Adipose tissue (tissue), 3 donors: ENCODE measurements around the gene TCL1A. TPM values are rescaled to one million over a fixed set of nuclear protein-coding genes. Genes with fewer than 3 reads are reported as not detected.

Experiments used
- H3K27ac ChIP-seq: one replicate; pipeline ENCODE4 v1.5.1; 2013; ENCODE audit warnings: low read depth, low read length
- WGBS, 3 donors: extraction: QIAGEN DNeasy Blood & Tissue Kit; methylation state at CpG; one replicate each; pipeline ENCODE4 v1.1.7; 2013; 5-methylcytosine and 5-hydroxymethylcytosine counted together
- polyA plus RNA-seq, 3 donors: library from polyadenylated mRNA; stranded (reverse); fragments of 200-250 nt; gene quantifications; one replicate each; pipeline ENCODE4 v1.2.3, GENCODE V29; 2013
- donor health status: healthy with polysubstance abuse.
- donor health status: Bipolar disorder and iron deficiency.
- donor health status: healthy.

TCL1A gene
- polyA plus RNA-seq, 3 donors = 0.46 to 1.4 TPM; not detected in 1

GRCh38 chr14:95660651-95661515, 53.0 kb downstream of the TCL1A start:
- 43 to 60% (median 45%) methylated on average over 13 of the region's 13 CpGs for WGBS, 3 donors

DNA sequence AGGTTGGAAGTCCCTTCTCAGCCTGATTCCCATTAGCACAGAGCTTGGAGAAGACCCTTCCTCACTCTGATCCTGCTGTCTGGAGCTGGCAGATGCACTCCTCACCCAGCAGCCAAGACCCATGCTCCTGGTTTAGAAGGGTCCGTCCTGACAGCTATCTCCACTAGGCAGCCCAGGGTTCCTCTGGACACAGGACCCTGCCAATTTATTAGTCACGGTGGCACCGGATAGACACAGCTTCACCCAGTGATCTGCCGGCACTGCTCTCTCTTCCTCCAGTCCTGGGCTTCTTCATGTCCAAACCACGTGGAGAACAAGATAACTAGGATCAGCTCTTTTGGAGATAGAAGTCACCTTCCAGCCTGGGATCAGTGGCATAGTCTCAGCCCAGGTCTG, 53.9 kb downstream of the TCL1A start:
- WGBS, 3 donors = 60 to 78% (median 60%) methylated on average over 5 of the region's 5 CpGs

More at GRCh38 chr14:95660651-95661515, 53.0 kb downstream of the TCL1A start:
- H3K27ac ChIP-seq = no peak overlapping the region

More for the DNA sequence above, 53.9 kb downstream of the TCL1A start:
- no peak overlapping the region for H3K27ac ChIP-seq

Other genes starting within 250 kb of the TCL1A start
- gene SYNE3, start 197.5 kb downstream of the TCL1A start, polyA plus RNA-seq = 10 to 100 TPM in 2 of 3 donors, 1 to 10 TPM in 1; 1.7 to 27.8 (median 24.5) TPM
- 10 to 100 TPM; 19.8 to 41.1 (median 38.3) TPM for gene GLRX5, start 179.1 kb downstream of the TCL1A start, polyA plus RNA-seq
- gene TCL1B, start 27.7 kb downstream of the TCL1A start, polyA plus RNA-seq = not detected
- gene TUNAR, start 162.7 kb upstream of the TCL1A start, polyA plus RNA-seq = 1 to 10 TPM in 1 of 3 donors, not detected in 2; 1.3 TPM